ENCODE results near the gene ARID1A. TPM values are rescaled to one million over a fixed set of nuclear protein-coding genes. Genes with fewer than 3 reads are reported as not detected.
A peak's percentile ranks its signal among the peaks of the same experiment; 100 is the strongest.

ARID1A gene
- total and polyA plus RNA-seq, 9 of the 15 experiments (the other 6 are each of a cell fraction or from before 2014, with no cell fraction given): 8.3 to 88.3 (median 22.5) TPM

DNA sequence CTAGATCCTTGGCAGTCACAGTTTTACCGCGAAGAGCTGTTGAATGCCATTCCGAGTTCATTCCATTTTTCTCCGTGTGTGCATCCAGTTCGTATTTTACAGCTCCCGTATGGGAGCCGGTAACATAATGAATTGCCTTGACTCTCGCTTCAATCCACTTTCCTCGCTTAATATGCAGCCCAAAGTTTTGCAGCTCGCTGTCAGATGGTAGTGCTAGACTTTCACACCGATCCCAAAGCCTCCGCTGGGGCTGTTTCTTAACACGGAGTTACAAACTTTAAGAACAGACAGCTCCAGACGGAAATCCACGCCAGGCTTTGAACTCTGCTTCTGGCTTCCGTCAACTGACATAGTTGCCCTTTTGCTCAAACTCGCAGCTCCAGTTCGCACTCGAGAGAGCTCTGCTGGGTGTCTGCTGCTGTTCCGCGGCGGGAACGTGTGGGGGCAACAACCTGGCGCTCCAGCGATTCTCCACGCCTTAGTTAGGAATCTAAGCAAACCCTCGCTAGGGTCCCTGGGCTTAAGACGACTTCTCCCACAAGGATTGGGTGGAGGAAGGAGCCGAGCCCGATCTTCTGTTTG lies 3.5 kb upstream of the ARID1A start (continued):
- TF ChIP-seq, protein P1, sequence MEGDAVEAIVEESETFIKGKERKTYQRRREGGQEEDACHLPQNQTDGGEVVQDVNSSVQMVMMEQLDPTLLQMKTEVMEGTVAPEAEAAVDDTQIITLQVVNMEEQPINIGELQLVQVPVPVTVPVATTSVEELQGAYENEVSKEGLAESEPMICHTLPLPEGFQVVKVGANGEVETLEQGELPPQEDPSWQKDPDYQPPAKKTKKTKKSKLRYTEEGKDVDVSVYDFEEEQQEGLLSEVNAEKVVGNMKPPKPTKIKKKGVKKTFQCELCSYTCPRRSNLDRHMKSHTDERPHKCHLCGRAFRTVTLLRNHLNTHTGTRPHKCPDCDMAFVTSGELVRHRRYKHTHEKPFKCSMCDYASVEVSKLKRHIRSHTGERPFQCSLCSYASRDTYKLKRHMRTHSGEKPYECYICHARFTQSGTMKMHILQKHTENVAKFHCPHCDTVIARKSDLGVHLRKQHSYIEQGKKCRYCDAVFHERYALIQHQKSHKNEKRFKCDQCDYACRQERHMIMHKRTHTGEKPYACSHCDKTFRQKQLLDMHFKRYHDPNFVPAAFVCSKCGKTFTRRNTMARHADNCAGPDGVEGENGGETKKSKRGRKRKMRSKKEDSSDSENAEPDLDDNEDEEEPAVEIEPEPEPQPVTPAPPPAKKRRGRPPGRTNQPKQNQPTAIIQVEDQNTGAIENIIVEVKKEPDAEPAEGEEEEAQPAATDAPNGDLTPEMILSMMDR (IDR thresholded peaks at IDR 0.05 in 2 of 3, conservative IDR thresholded peaks at IDR 0.05 in 1 of 3; ENCODE audit: insufficient read depth in 2 of 3, low read depth in 1 of 3, low read length in 3 of 3): peak; percentile 19 to 44 (median 32); a peak in 5 of 6 replicates
- TF ChIP-seq ZSCAN32 (CRISPR knock-in tag; IDR thresholded peaks at IDR 0.05) (no peak), ZNF324 (CRISPR knock-in tag; IDR thresholded peaks at IDR 0.05) (no peak), CREB1 (IDR thresholded peaks at IDR 0.05) (peak; percentile 41), CREB1 (CRISPR knock-in tag; IDR thresholded peaks at IDR 0.05) (peak; percentile 59; the same call in 1 of the 2 replicates), IRF2 (CRISPR knock-in tag; IDR thresholded peaks at IDR 0.05) (no peak), HDAC8 (tag; IDR thresholded peaks at IDR 0.05) (no peak), PHB (CRISPR knock-in tag; IDR thresholded peaks at IDR 0.05) (no peak), PTRF (tag; IDR thresholded peaks at IDR 0.05) (no peak), MBD2 (IDR thresholded peaks at IDR 0.05; ENCODE audit: borderline replicate concordance, low read depth) (no peak), ZNF644 (tag; IDR thresholded peaks at IDR 0.05; ENCODE audit: low read depth) (0 out of 2 replicates have a peak, but pooled peaks have one; percentile 1), BMI1 (IDR thresholded peaks at IDR 0.05; ENCODE audit: low read length) (no peak), MYBL2 (IDR thresholded peaks at IDR 0.05; ENCODE audit: low read depth) (peak; percentile 59; the same call in 1 of the 2 replicates), MYBL2 (CRISPR knock-in tag; IDR thresholded peaks at IDR 0.05; ENCODE audit: borderline replicate concordance) (no peak), GTF2F1 (IDR thresholded peaks at IDR 0.05; ENCODE audit: low read depth, low read length) (peak; percentile 74), HNRNPK (IDR thresholded peaks at IDR 0.05; ENCODE audit: low read depth, low read length, poor library complexity, severe bottlenecking) (no peak), ETV5 (CRISPR knock-in tag; IDR thresholded peaks at IDR 0.05; ENCODE audit: low read depth) (no peak), DDX20 (tag; IDR thresholded peaks at IDR 0.05; ENCODE audit: low read depth) (no peak), HDGF (IDR thresholded peaks at IDR 0.05) (no peak)
- TF ChIP-seq, protein P2, sequence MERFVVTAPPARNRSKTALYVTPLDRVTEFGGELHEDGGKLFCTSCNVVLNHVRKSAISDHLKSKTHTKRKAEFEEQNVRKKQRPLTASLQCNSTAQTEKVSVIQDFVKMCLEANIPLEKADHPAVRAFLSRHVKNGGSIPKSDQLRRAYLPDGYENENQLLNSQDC (CRISPR knock-in tag; IDR thresholded peaks at IDR 0.05): peak; percentile 72; the same call in 1 of the 2 replicates
- TF ChIP-seq, protein P3, sequence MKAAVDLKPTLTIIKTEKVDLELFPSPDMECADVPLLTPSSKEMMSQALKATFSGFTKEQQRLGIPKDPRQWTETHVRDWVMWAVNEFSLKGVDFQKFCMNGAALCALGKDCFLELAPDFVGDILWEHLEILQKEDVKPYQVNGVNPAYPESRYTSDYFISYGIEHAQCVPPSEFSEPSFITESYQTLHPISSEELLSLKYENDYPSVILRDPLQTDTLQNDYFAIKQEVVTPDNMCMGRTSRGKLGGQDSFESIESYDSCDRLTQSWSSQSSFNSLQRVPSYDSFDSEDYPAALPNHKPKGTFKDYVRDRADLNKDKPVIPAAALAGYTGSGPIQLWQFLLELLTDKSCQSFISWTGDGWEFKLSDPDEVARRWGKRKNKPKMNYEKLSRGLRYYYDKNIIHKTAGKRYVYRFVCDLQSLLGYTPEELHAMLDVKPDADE (conservative IDR thresholded peaks at IDR 0.05; ENCODE audit: control insufficient read depth, low read depth, low read length): 0 out of 2 replicates have a peak, but pooled peaks have one; percentile 45
- TF ChIP-seq, protein P4, sequence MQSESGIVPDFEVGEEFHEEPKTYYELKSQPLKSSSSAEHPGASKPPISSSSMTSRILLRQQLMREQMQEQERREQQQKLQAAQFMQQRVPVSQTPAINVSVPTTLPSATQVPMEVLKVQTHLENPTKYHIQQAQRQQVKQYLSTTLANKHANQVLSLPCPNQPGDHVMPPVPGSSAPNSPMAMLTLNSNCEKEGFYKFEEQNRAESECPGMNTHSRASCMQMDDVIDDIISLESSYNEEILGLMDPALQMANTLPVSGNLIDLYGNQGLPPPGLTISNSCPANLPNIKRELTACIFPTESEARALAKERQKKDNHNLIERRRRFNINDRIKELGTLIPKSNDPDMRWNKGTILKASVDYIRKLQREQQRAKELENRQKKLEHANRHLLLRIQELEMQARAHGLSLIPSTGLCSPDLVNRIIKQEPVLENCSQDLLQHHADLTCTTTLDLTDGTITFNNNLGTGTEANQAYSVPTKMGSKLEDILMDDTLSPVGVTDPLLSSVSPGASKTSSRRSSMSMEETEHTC (IDR thresholded peaks at IDR 0.05): no peak
- TF ChIP-seq, protein P5, sequence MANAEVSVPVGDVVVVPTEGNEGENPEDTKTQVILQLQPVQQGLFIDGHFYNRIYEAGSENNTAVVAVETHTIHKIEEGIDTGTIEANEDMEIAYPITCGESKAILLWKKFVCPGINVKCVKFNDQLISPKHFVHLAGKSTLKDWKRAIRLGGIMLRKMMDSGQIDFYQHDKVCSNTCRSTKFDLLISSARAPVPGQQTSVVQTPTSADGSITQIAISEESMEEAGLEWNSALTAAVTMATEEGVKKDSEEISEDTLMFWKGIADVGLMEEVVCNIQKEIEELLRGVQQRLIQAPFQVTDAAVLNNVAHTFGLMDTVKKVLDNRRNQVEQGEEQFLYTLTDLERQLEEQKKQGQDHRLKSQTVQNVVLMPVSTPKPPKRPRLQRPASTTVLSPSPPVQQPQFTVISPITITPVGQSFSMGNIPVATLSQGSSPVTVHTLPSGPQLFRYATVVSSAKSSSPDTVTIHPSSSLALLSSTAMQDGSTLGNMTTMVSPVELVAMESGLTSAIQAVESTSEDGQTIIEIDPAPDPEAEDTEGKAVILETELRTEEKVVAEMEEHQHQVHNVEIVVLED (CRISPR knock-in tag; IDR thresholded peaks at IDR 0.05): no peak; the same call in 1 of the 2 replicates

Data from K562 (cell line).